Neural cell (in vitro differentiated cells): Measurements from ENCODE around the gene SCNN1A. TPM values are rescaled to one million over a fixed set of nuclear protein-coding genes. Genes with fewer than 3 reads are reported as not detected.

Source experiments
- H2AFZ ChIP-seq: fragments of 200-600, 300-800 bp; sonication (generic), shearing (Covaris generic); 2 replicates; pipeline ENCODE4 v1.6.0; 2014; ENCODE audit warnings: low read depth, mild to moderate bottlenecking, antibody characterized with exemption, low read length, moderate library complexity
- H3F3A ChIP-seq: fragments of 200-600 bp; shearing (Covaris generic); 2 replicates; pipeline ENCODE4 v1.6.1; 2016; ENCODE audit warnings: mild to moderate bottlenecking, moderate library complexity, mixed read lengths, antibody characterized with exemption, low read length; ENCODE audit not compliant: insufficient read depth, poor library complexity, severe bottlenecking
- H3K27ac ChIP-seq: fragments of 200-600, 300-800 bp; sonication (generic), shearing (Covaris generic); 2 replicates; pipeline ENCODE4 v1.5.1; 2014; ENCODE audit warnings: mild to moderate bottlenecking, low read length, moderate library complexity
- H3K27me3 ChIP-seq: fragments of 300-800, 200-600 bp; sonication (generic), shearing (Covaris generic); 2 replicates; pipeline ENCODE4 v1.6.0; 2014; ENCODE audit warnings: mild to moderate bottlenecking, low read depth, low read length, moderate library complexity; ENCODE audit not compliant: insufficient read depth
- H3K36me3 ChIP-seq: fragments of 300-800, 200-600 bp; sonication (generic), shearing (Covaris generic); 2 replicates; pipeline ENCODE4 v1.5.1; 2014; ENCODE audit warnings: mild to moderate bottlenecking, antibody characterized with exemption, low read length, moderate library complexity; ENCODE audit not compliant: insufficient read depth
- H3K4me2 ChIP-seq: fragments of 300-800, 200-600 bp; sonication (generic), shearing (Covaris generic); 2 replicates; pipeline ENCODE4 v1.6.0; 2014; ENCODE audit warnings: mild to moderate bottlenecking, low read length
- H3K4me3 ChIP-seq: fragments of 300-800, 200-600 bp; sonication (generic), shearing (Covaris generic); 2 replicates; pipeline ENCODE4 v1.5.1; 2014; ENCODE audit warnings: mild to moderate bottlenecking, low read length, moderate library complexity
- H3K79me2 ChIP-seq: fragments of 200-600 bp; shearing (Covaris generic); replicated peaks from 2 replicates; pipeline ENCODE4 v1.6.0; 2014; ENCODE audit warnings: mild to moderate bottlenecking, low read length, moderate library complexity; ENCODE audit not compliant: insufficient read depth
- H3K9ac ChIP-seq: fragments of 300-800, 200-600 bp; sonication (generic), shearing (Covaris generic); 2 replicates; pipeline ENCODE4 v1.6.1; 2016; ENCODE audit warnings: mild to moderate bottlenecking, low read length, mixed read lengths
- H3K9me2 ChIP-seq: fragments of 200-600 bp; shearing (Covaris generic); 2 replicates; pipeline ENCODE4 v1.6.1; 2016; ENCODE audit warnings: mild to moderate bottlenecking, low read length, mixed read lengths; ENCODE audit not compliant: insufficient read depth
- H3K9me3 ChIP-seq: fragments of 200-600, 300-800 bp; sonication (generic), shearing (Covaris generic); 2 replicates; pipeline ENCODE4 v1.6.1; 2016; ENCODE audit warnings: mild to moderate bottlenecking, mixed run types, low read length, moderate library complexity, mixed read lengths
- H4K20me1 ChIP-seq: fragments of 200-600 bp; shearing (Covaris generic); 2 replicates; pipeline ENCODE4 v1.6.1; 2016; ENCODE audit warnings: mild to moderate bottlenecking, mixed run types; ENCODE audit not compliant: insufficient read depth
- EP300 ChIP-seq: fragments of 450-650 bp; conservative IDR thresholded peaks from 2 replicates; pipeline ENCODE4 v1.6.1; 2014; ENCODE audit warnings: antibody characterized with exemption, mild to moderate bottlenecking, moderate library complexity; ENCODE audit not compliant: poor library complexity, severe bottlenecking
- EZH2 ChIP-seq: fragments of 200-600, 300-800 bp; shearing (Covaris generic), sonication (generic); IDR thresholded peaks from 2 replicates; pipeline ENCODE4 v1.6.1; 2014; ENCODE audit warnings: antibody characterized with exemption, low read length, borderline replicate concordance, mild to moderate bottlenecking; ENCODE audit not compliant: insufficient read depth, poor library complexity, severe bottlenecking
- MXI1 ChIP-seq: fragments of 450-650 bp; conservative IDR thresholded peaks from 2 replicates; pipeline ENCODE4 v1.6.1; 2014; ENCODE audit warnings: antibody characterized with exemption, mild to moderate bottlenecking; ENCODE audit not compliant: poor library complexity, severe bottlenecking
- RAD21 ChIP-seq: fragments of 450-650 bp; conservative IDR thresholded peaks from 2 replicates; pipeline ENCODE4 v1.6.1; 2014; ENCODE audit warnings: antibody characterized with exemption, mild to moderate bottlenecking, moderate library complexity
- REST ChIP-seq: IDR thresholded peaks from 2 replicates; pipeline ENCODE4 v1.6.1; 2012; ENCODE audit warnings: borderline replicate concordance
- SMC3 ChIP-seq: fragments of 450-650 bp; conservative IDR thresholded peaks from 2 replicates; pipeline ENCODE4 v1.6.1; 2014; ENCODE audit warnings: antibody characterized with exemption, mild to moderate bottlenecking, moderate library complexity; ENCODE audit not compliant: poor library complexity
- TAF1 ChIP-seq: IDR thresholded peaks from 2 replicates; pipeline ENCODE4 v1.6.1; 2012; ENCODE audit warnings: low read depth
- polyA plus RNA-seq: library from polyadenylated mRNA; depleted of rRNA; stranded (reverse); fragments of >200 nt; gene quantifications from 2 replicates; pipeline ENCODE4 v1.2.3, GENCODE V29; 2014
- TF ChIP-seq, protein P1 (sequence below): fragments of 450-650 bp; IDR thresholded peaks from 2 replicates; pipeline ENCODE4 v1.5.1; 2014; ENCODE audit warnings: antibody characterized with exemption, mild to moderate bottlenecking, moderate library complexity; ENCODE audit not compliant: poor library complexity, severe bottlenecking

SCNN1A gene
- polyA plus RNA-seq, 1 donor from 2014 or later = not detected

GRCh38 chr12:6391013-6391412 is 15.7 kb upstream of the SCNN1A start:
- Histone ChIP-seq H3K9ac (no peak overlapping the region), H3K27me3 (no peaks in the 10 kb centered on the region), H3K79me2 (no peaks in the 10 kb centered on the region), H3F3A (no peaks in the 10 kb centered on the region), H3K4me2 (no peak overlapping the region), H3K4me3 (no peak overlapping the region), H3K9me3 (no peaks in the 10 kb centered on the region), H3K9me2 (no peaks in the 10 kb centered on the region), H3K27ac (no peak overlapping the region), H4K20me1 (no peaks in the 10 kb centered on the region), H3K36me3 (no peaks in the 10 kb centered on the region), H2AFZ (no peak overlapping the region)
- TF ChIP-seq REST (no peak), RAD21 (no peak), EZH2 (no peak)

GRCh38 chr12:6390084-6390799 is 14.9 kb upstream of the SCNN1A start:
- no peaks in the 10 kb centered on the region for H3K36me3 ChIP-seq
- H3K9me2 ChIP-seq = no peaks in the 10 kb centered on the region
- TF ChIP-seq, protein P1, sequence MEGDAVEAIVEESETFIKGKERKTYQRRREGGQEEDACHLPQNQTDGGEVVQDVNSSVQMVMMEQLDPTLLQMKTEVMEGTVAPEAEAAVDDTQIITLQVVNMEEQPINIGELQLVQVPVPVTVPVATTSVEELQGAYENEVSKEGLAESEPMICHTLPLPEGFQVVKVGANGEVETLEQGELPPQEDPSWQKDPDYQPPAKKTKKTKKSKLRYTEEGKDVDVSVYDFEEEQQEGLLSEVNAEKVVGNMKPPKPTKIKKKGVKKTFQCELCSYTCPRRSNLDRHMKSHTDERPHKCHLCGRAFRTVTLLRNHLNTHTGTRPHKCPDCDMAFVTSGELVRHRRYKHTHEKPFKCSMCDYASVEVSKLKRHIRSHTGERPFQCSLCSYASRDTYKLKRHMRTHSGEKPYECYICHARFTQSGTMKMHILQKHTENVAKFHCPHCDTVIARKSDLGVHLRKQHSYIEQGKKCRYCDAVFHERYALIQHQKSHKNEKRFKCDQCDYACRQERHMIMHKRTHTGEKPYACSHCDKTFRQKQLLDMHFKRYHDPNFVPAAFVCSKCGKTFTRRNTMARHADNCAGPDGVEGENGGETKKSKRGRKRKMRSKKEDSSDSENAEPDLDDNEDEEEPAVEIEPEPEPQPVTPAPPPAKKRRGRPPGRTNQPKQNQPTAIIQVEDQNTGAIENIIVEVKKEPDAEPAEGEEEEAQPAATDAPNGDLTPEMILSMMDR = no peak
- no peak for TF ChIP-seq EP300
- no peak for TF ChIP-seq TAF1
- no peak for TF ChIP-seq SMC3
- H3K79me2 ChIP-seq = no peaks in the 10 kb centered on the region
- H2AFZ ChIP-seq = no peak overlapping the region
- no peaks in the 10 kb centered on the region for H4K20me1 ChIP-seq
- H3K9me3 ChIP-seq = no peaks in the 10 kb centered on the region
- no peak overlapping the region for H3K4me3 ChIP-seq
- H3K4me2 ChIP-seq = no peak overlapping the region
- H3K27ac ChIP-seq = no peak overlapping the region
- H3F3A ChIP-seq = no peaks in the 10 kb centered on the region
- H3K27me3 ChIP-seq = no peaks in the 10 kb centered on the region
- no peak overlapping the region for H3K9ac ChIP-seq

GRCh38 chr12:6387541-6387940 is 12.2 kb upstream of the SCNN1A start:
- Histone ChIP-seq H3K4me3 (no peak overlapping the region), H3K9me3 (no peaks in the 10 kb centered on the region), H3K79me2 (no peaks in the 10 kb centered on the region), H4K20me1 (no peaks in the 10 kb centered on the region), H2AFZ (no peak overlapping the region), H3K9me2 (no peaks in the 10 kb centered on the region), H3F3A (no peaks in the 10 kb centered on the region), H3K27ac (no peak overlapping the region), H3K36me3 (no peaks in the 10 kb centered on the region), H3K4me2 (no peak overlapping the region), H3K27me3 (no peaks in the 10 kb centered on the region), H3K9ac (no peak overlapping the region)
- TF ChIP-seq, protein P1 = no peak
- TF ChIP-seq MXI1 (no peak), EZH2 (no peak), EP300 (no peak), RAD21 (no peak)
